IMR-90 (cell line): ENCODE measurements around the gene MAP3K1. TPM values are rescaled to one million over a fixed set of nuclear protein-coding genes. Genes with fewer than 3 reads are reported as not detected.

ENCODE experiments used
- ATAC-seq: fragments of 200-7000 bp; cut with Tn5 transposase; 2 replicates; pipeline ENCODE4 v1.9.1; 2020; ENCODE audit warnings: low read depth, mild to moderate bottlenecking, moderate library complexity
- BruUV-seq: library from RNA; stranded (reverse); fragments of 400-500 nt; replicated peaks from 2 replicates; lab custom pipeline; 2021; lab: Mats Ljungman, UMichigan
- CTCF ChIA-PET: fragments of 300-600 bp; formaldehyde crosslinking; extraction: SDS; loops from one replicate; lab custom pipeline; 2021; ENCODE audit warnings: antibody characterized with exemption; lab: Yijun Ruan, JAX
- POLR2A ChIA-PET: fragments of 300-600 bp; sonication (Branson Sonifier 250); formaldehyde crosslinking; loops from one replicate; lab custom pipeline; 2022; ENCODE audit warnings: antibody characterized with exemption; ENCODE audit not compliant: unreplicated experiment; lab: Charles Lee
- DNase-seq: peaks from one replicate; pipeline ENCODE4 v3.0.0; 2013
- H2AFZ ChIP-seq: replicated peaks from 2 replicates; pipeline ENCODE3; 2013; ENCODE audit warnings: low read length, mild to moderate bottlenecking; ENCODE audit not compliant: poor library complexity
- H2AK5ac ChIP-seq: 2 replicates; pipeline ENCODE4 v1.6.1; 2013; ENCODE audit warnings: low read depth, low read length, inconsistent platforms
- H2AK9ac ChIP-seq: replicated peaks from 2 replicates; pipeline ENCODE3; 2013; ENCODE audit warnings: mild to moderate bottlenecking, low read depth, low read length, moderate library complexity; ENCODE audit not compliant: poor library complexity
- H2BK120ac ChIP-seq: 2 replicates; pipeline ENCODE4 v1.6.1; 2013; ENCODE audit warnings: low read depth, low read length, inconsistent platforms
- H2BK15ac ChIP-seq: 3 replicates; pipeline ENCODE4 v1.6.1; 2013; ENCODE audit warnings: low read depth, low read length, inconsistent platforms
- H2BK20ac ChIP-seq: 2 replicates; pipeline ENCODE4 v1.6.1; 2013; ENCODE audit warnings: low read depth, mild to moderate bottlenecking, inconsistent platforms, low read length, moderate library complexity
- H2BK5ac ChIP-seq: 2 replicates; pipeline ENCODE4 v1.6.1; 2013; ENCODE audit warnings: mild to moderate bottlenecking, low read depth, low read length, inconsistent platforms; ENCODE audit not compliant: poor library complexity, severe bottlenecking
- H3K14ac ChIP-seq: replicated peaks from 2 replicates; pipeline ENCODE4 v1.6.1; 2013; ENCODE audit warnings: low read depth, low read length, inconsistent platforms
- H3K18ac ChIP-seq: 2 replicates; pipeline ENCODE4 v1.6.1; 2013; ENCODE audit warnings: low read depth, low read length, control low read depth
- H3K23ac ChIP-seq: 2 replicates; pipeline ENCODE4 v1.6.1; 2013; ENCODE audit warnings: low read depth, low read length, inconsistent platforms
- H3K27ac ChIP-seq: 2 replicates; pipeline ENCODE4 v1.5.1; 2013; ENCODE audit warnings: mild to moderate bottlenecking, control low read depth, low read length; ENCODE audit not compliant: insufficient read depth
- H3K27me3 ChIP-seq: 2 replicates; pipeline ENCODE4 v1.6.1; 2013; ENCODE audit warnings: low read length; ENCODE audit not compliant: control insufficient read depth, insufficient read depth
- H3K36me3 ChIP-seq: 2 replicates; pipeline ENCODE4 v1.6.1; 2013; ENCODE audit warnings: low read length, mixed read lengths; ENCODE audit not compliant: control insufficient read depth, insufficient read depth
- H3K4ac ChIP-seq: 2 replicates; pipeline ENCODE4 v1.6.1; 2013; ENCODE audit warnings: low read depth, low read length, inconsistent platforms
- H3K4me1 ChIP-seq: 2 replicates; pipeline ENCODE4 v1.6.1; 2013; ENCODE audit warnings: low read length, mixed read lengths; ENCODE audit not compliant: control insufficient read depth, insufficient read depth
- H3K4me2 ChIP-seq: 2 replicates; pipeline ENCODE4 v1.6.1; 2013; ENCODE audit warnings: low read depth, mild to moderate bottlenecking, control low read depth, low read length, moderate library complexity
- H3K4me3 ChIP-seq: 2 replicates; pipeline ENCODE4 v1.5.1; 2013; ENCODE audit warnings: low read depth, mild to moderate bottlenecking, control low read depth, low read length, moderate library complexity; ENCODE audit not compliant: insufficient read depth
- H3K56ac ChIP-seq: 2 replicates; pipeline ENCODE4 v1.6.1; 2013; ENCODE audit warnings: low read length, inconsistent platforms; ENCODE audit not compliant: insufficient read depth; ENCODE audit errors: extremely low read depth
- H3K79me1 ChIP-seq, 2 experiments: 2 replicates each; pipeline ENCODE4 v1.6.1; 2013; ENCODE audit warnings: low read length in 2 of 2, inconsistent platforms in 1 of 2, low read depth in 1 of 2
- H3K9ac ChIP-seq: 2 replicates; pipeline ENCODE4 v1.6.1; 2013; ENCODE audit warnings: low read depth, low read length, control low read depth
- H3K9me1 ChIP-seq: 2 replicates; pipeline ENCODE4 v1.6.1; 2013; ENCODE audit warnings: low read length, inconsistent platforms; ENCODE audit not compliant: insufficient read depth
- H3K9me3 ChIP-seq: 2 replicates; pipeline ENCODE4 v1.6.1; 2013; ENCODE audit warnings: low read length; ENCODE audit not compliant: control insufficient read depth, insufficient read depth
- H4K20me1 ChIP-seq: 2 replicates; pipeline ENCODE4 v1.6.1; 2013; ENCODE audit warnings: low read length, inconsistent platforms; ENCODE audit not compliant: insufficient read depth
- H4K5ac ChIP-seq: 2 replicates; pipeline ENCODE4 v1.6.1; 2013; ENCODE audit warnings: mild to moderate bottlenecking, low read depth, low read length, control low read depth
- H4K8ac ChIP-seq, 2 experiments: 2 replicates each; pipeline ENCODE4 v1.6.1; 2013; ENCODE audit warnings: low read depth in 2 of 2, low read length in 2 of 2, control low read depth in 1 of 2, inconsistent platforms in 1 of 2
- H4K91ac ChIP-seq: 2 replicates; pipeline ENCODE4 v1.6.1; 2013; ENCODE audit warnings: low read depth, low read length, inconsistent platforms; ENCODE audit not compliant: insufficient read depth
- BHLHE40 ChIP-seq: fragments of 150-350 bp; IDR thresholded peaks from 2 replicates; pipeline ENCODE4 v1.6.1; 2016; ENCODE audit warnings: mild to moderate bottlenecking, low read depth, low read length
- CHD1 ChIP-seq: IDR thresholded peaks from 2 replicates; pipeline ENCODE4 v1.6.1; 2012; ENCODE audit warnings: low read depth, low read length, improper control_type of control experiment
- CTCF ChIP-seq: conservative IDR thresholded peaks from 2 replicates; pipeline ENCODE4 v1.5.1; 2012; ENCODE audit warnings: mild to moderate bottlenecking, low read depth, low read length, improper control_type of control experiment
- FOS ChIP-seq: fragments of 150-350 bp; IDR thresholded peaks from 2 replicates; pipeline ENCODE4 v1.6.1; 2016; ENCODE audit warnings: low read depth, low read length
- MXI1 ChIP-seq: IDR thresholded peaks from 2 replicates; pipeline ENCODE4 v1.6.1; 2012; ENCODE audit warnings: low read depth, mild to moderate bottlenecking, low read length, moderate library complexity, borderline replicate concordance
- NFE2L2 ChIP-seq: fragments of 150-350 bp; IDR thresholded peaks from 2 replicates; pipeline ENCODE4 v1.6.1; 2016; ENCODE audit warnings: low read depth, mild to moderate bottlenecking, low read length
- POLR2A ChIP-seq: IDR thresholded peaks from 2 replicates; pipeline ENCODE4 v1.6.1; 2012; ENCODE audit warnings: mild to moderate bottlenecking, low read depth, low read length
- RAD21 ChIP-seq: IDR thresholded peaks from 2 replicates; pipeline ENCODE4 v1.6.1; 2012; ENCODE audit warnings: low read length, improper control_type of control experiment
- RCOR1 ChIP-seq: IDR thresholded peaks from 2 replicates; pipeline ENCODE4 v1.6.1; 2012; ENCODE audit warnings: mild to moderate bottlenecking, low read length, improper control_type of control experiment; ENCODE audit not compliant: insufficient replicate concordance
- RFX5 ChIP-seq: IDR thresholded peaks from 2 replicates; pipeline ENCODE4 v1.8.0; 2012; ENCODE audit warnings: low read depth, mild to moderate bottlenecking, low read length, moderate library complexity
- SMC3 ChIP-seq: fragments of 150-350 bp; IDR thresholded peaks from 2 replicates; pipeline ENCODE4 v1.6.1; 2016; ENCODE audit warnings: low read depth, mild to moderate bottlenecking, antibody characterized with exemption, low read length, moderate library complexity
- WGBS, 2 experiments: methylation state at CpG; one replicate each; pipeline versions ENCODE4 v1.1.5 to v1.1.7; 2013; ENCODE audit warnings: missing lambda C conversion rate in 2 of 2; ENCODE audit not compliant: insufficient read length in 1 of 2; ENCODE audit errors: extremely low coverage in 2 of 2; 5-methylcytosine and 5-hydroxymethylcytosine counted together
- dilution Hi-C: fragments of 300-500 bp; cut with HindIII; formaldehyde crosslinking; loops from one replicate; pipeline ENCODE4 v1.14.3; 2018; ENCODE audit warnings: low sequenced_read_pairs; ENCODE audit not compliant: unreplicated experiment
- in situ Hi-C: fragments of 300-500 bp; cut with MboI; formaldehyde crosslinking; loops from 3 replicates; pipeline ENCODE4 v1.14.3; 2019; ENCODE audit warnings: low sequenced_read_pairs, inconsistent platforms, mixed read lengths
- intact Hi-C: fragments of 100-400 bp; cut with micrococcal nuclease; formaldehyde crosslinking; loops from 2 replicates; pipeline ENCODE4 v1.10.0; 2022
- polyA plus RNA-seq, 3 experiments: library from polyadenylated mRNA; depleted of rRNA; stranded (reverse); fragments of >200 nt; gene quantifications; 2 replicates each; pipeline ENCODE4 v1.2.3, GENCODE V29; 2012; ENCODE audit warnings: low replicate concordance in 1 of 3
- total RNA-seq: library from RNA; depleted of rRNA; stranded (reverse); fragments of >200 nt; gene quantifications from 2 replicates; pipeline ENCODE4 v1.2.3, GENCODE V29; 2012

The MAP3K1 gene
- total and polyA plus RNA-seq, 2 of the 4 experiments (the other 2 are of a cell fraction) = 3.8 to 18.8 TPM

- H3K36me3 ChIP-seq = peaks cover 27% of the 10 kb centered on the region
- TF ChIP-seq BHLHE40 (no peak), CTCF (no peak), CHD1 (no peak), RAD21 (no peak), NFE2L2 (no peak), FOS (no peak), SMC3 (no peak), RFX5 (no peak), RCOR1 (no peak), POLR2A (no peak), MXI1 (no peak)
- no peak overlapping the region for H3K14ac ChIP-seq
- DNase-seq = peak; percentile 26
- in situ Hi-C loops = no loop called here
- WGBS, 2 experiments = no CpG with 5 or more reads among the region's 3 CpGs
- H2AK5ac ChIP-seq = no peak overlapping the region
- H3K9me1 ChIP-seq = no peaks in the 10 kb centered on the region; the same call in 1 of the 2 replicates
- no TSS peak for BruUV-seq
- intact Hi-C loops = no loop called here
- H3K79me1 ChIP-seq = peaks cover 11 to 24% of the 10 kb centered on the region in 2 experiments
- no peak overlapping the region for H3K4ac ChIP-seq
- H3K9me3 ChIP-seq = peaks cover 3% of the 10 kb centered on the region
- no peak overlapping the region for H3K56ac ChIP-seq
- no peak overlapping the region for H2BK20ac ChIP-seq
- no peak overlapping the region for H3K27ac ChIP-seq
- no peak overlapping the region for H2AK9ac ChIP-seq
- H2AFZ ChIP-seq = no peak overlapping the region
- CTCF ChIA-PET = no interaction called here
- ATAC-seq = no peak; the same call in 1 of the 2 replicates
- POLR2A ChIA-PET = no interaction called here
- H4K5ac ChIP-seq = no peak overlapping the region
- no peak overlapping the region for H3K4me2 ChIP-seq
- no peak overlapping the region for H4K91ac ChIP-seq
- no peak overlapping the region for H2BK120ac ChIP-seq
- no peak overlapping the region for H4K8ac ChIP-seq
- no peak overlapping the region for H3K4me3 ChIP-seq
- H3K18ac ChIP-seq = no peak overlapping the region
- H3K9ac ChIP-seq = no peak overlapping the region
- peaks cover 2% of the 10 kb centered on the region; the same call in 1 of the 2 replicates for H3K4me1 ChIP-seq
- no peak overlapping the region for H2BK15ac ChIP-seq
- H2BK5ac ChIP-seq = no peak overlapping the region
- H3K23ac ChIP-seq = no peak overlapping the region
- H4K20me1 ChIP-seq = peaks cover 4% of the 10 kb centered on the region; the same call in 1 of the 2 replicates
- H3K27me3 ChIP-seq = no peaks in the 10 kb centered on the region
- dilution Hi-C loops = no loop called here
These were observed 47.6 kb downstream of the MAP3K1 start for GRCh38 chr5:56862909-56863308.
